ENCODE measurements around the gene FBXO44. TPM values are rescaled to one million over a fixed set of nuclear protein-coding genes. Genes with fewer than 3 reads are reported as not detected.

Gene FBXO44
- polyA plus RNA-seq, 3 donors, result 1.5 to 17.8 (median 2.0) TPM

- no peak overlapping the region for H3K4me3 Mint-ChIP-seq
- H3K9me3 Mint-ChIP-seq, result no peaks in the 10 kb centered on the region
- WGBS (ENCODE audit: insufficient coverage), result 76% methylated on average over 12 of the region's 16 CpGs
- DNase-seq, result no peak
- H3K27me3 Mint-ChIP-seq (ENCODE audit: low read depth in 3 of 3), result peaks cover 1 to 10% (median 3%) of the 10 kb centered on the region in 3 donors
- Histone ChIP-seq H3K4me1 (ENCODE audit: control insufficient read depth in 1 of 2, insufficient read depth in 2 of 2, low read length in 2 of 2) (no peaks in the 10 kb centered on the region), H3K27ac (ENCODE audit: low read depth in 1 of 2, low read length in 2 of 2) (no peak overlapping the region), H2AFZ (ENCODE audit: insufficient read depth, low read depth, low read length, poor library complexity, severe bottlenecking) (no peak overlapping the region), H3K36me3 (replicated peaks in 1 of 2; ENCODE audit: control insufficient read depth in 1 of 2, insufficient read depth in 2 of 2, low read length in 2 of 2) (no peaks in the 10 kb centered on the region), H3K9ac (ENCODE audit: insufficient read depth, low read length, poor library complexity, severe bottlenecking) (no peak overlapping the region), H3K4me3 (replicated peaks in 1 of 3; ENCODE audit: low read depth in 2 of 3, low read length in 3 of 3) (no peak overlapping the region), H3K27me3 (ENCODE audit: control insufficient read depth in 2 of 2, insufficient read depth in 2 of 2, low read length in 2 of 2) (no peaks in the 10 kb centered on the region), H3K79me2 (ENCODE audit: insufficient read depth, low read length) (no peaks in the 10 kb centered on the region), H3K4me2 (replicated peaks; ENCODE audit: extremely low read depth, low read length, poor library complexity, severe bottlenecking) (no peak overlapping the region), H3K9me3 (replicated peaks in 1 of 2; ENCODE audit: control insufficient read depth in 1 of 2, insufficient read depth in 1 of 2, low read length in 2 of 2) (no peaks in the 10 kb centered on the region), H4K20me1 (ENCODE audit: insufficient read depth, low read length) (no peaks in the 10 kb centered on the region)
- no peaks in the 10 kb centered on the region for H3K4me1 Mint-ChIP-seq
- intact Hi-C loops (cut with micrococcal nuclease), result no loop called here
- peak overlapping the region in 1 of 7 donors; percentile 42 for H3K27ac Mint-ChIP-seq
- H3K36me3 Mint-ChIP-seq, result no peaks in the 10 kb centered on the region
- no peak for TF ChIP-seq CTCF (IDR thresholded peaks at IDR 0.05)
Measured at GRCh38 chr1:11615090-11615489, 39.6 kb upstream of the FBXO44 start.

DNA sequence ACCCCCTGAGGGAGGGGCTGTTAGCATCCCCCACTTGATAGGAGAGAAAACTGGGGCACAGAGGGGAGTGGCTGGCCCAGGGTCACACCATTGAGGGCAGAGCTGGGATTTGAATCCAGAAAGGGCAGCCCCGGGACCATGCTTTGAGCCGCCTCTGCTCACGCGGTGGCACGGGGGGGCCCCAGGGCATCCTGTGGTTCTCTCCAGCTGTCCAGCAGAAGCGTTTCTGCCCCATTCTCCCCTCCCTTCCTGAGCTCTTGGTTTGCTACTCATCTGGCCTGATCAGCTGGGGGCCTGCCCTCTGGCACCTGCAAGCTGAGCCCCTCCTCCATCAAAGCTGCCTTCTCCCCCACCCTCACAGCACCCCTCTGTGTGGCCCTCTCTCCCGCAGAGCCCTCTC is 37.9 kb upstream of the FBXO44 start:
- 67% methylated on average over 5 of the region's 7 CpGs for WGBS (ENCODE audit: insufficient coverage)
- no peaks in the 10 kb centered on the region for H3K4me1 Mint-ChIP-seq
- intact Hi-C loops (cut with micrococcal nuclease), result no loop called here
- no peaks in the 10 kb centered on the region for H4K20me1 ChIP-seq (ENCODE audit: insufficient read depth, low read length)
- H3K36me3 Mint-ChIP-seq, result no peaks in the 10 kb centered on the region
- no peak overlapping the region for H3K4me3 Mint-ChIP-seq
- no peaks in the 10 kb centered on the region for H3K4me1 ChIP-seq (ENCODE audit: control insufficient read depth in 1 of 2, insufficient read depth in 2 of 2, low read length in 2 of 2)
- no peak for DNase-seq
- no peaks in the 10 kb centered on the region for H3K36me3 ChIP-seq (replicated peaks in 1 of 2; ENCODE audit: control insufficient read depth in 1 of 2, insufficient read depth in 2 of 2, low read length in 2 of 2)
- H3K9ac ChIP-seq (ENCODE audit: insufficient read depth, low read length, poor library complexity, severe bottlenecking), result no peak overlapping the region
- no peak overlapping the region for H3K27ac Mint-ChIP-seq
- peaks cover 1 to 11% (median 3%) of the 10 kb centered on the region in 3 donors for H3K27me3 Mint-ChIP-seq (ENCODE audit: low read depth in 3 of 3)
- no peaks in the 10 kb centered on the region for H3K9me3 Mint-ChIP-seq
- H3K4me3 ChIP-seq (replicated peaks in 1 of 3; ENCODE audit: low read depth in 2 of 3, low read length in 3 of 3), result no peak overlapping the region
- no peak overlapping the region for H3K4me2 ChIP-seq (replicated peaks; ENCODE audit: extremely low read depth, low read length, poor library complexity, severe bottlenecking)
- no peak for TF ChIP-seq CTCF (IDR thresholded peaks at IDR 0.05)
- no peak overlapping the region for H3K27ac ChIP-seq (ENCODE audit: low read depth in 1 of 2, low read length in 2 of 2)
- no peaks in the 10 kb centered on the region for H3K9me3 ChIP-seq (replicated peaks in 1 of 2; ENCODE audit: control insufficient read depth in 1 of 2, insufficient read depth in 1 of 2, low read length in 2 of 2)
- no peaks in the 10 kb centered on the region for H3K27me3 ChIP-seq (ENCODE audit: control insufficient read depth in 2 of 2, insufficient read depth in 2 of 2, low read length in 2 of 2)
- no peak overlapping the region for H2AFZ ChIP-seq (ENCODE audit: insufficient read depth, low read depth, low read length, poor library complexity, severe bottlenecking)
- H3K79me2 ChIP-seq (ENCODE audit: insufficient read depth, low read length), result no peaks in the 10 kb centered on the region
